HG03064 (cell line): Measurements from ENCODE around the gene SHROOM3.
"Not testable (repeated sequence)": the region's sequence is repeated elsewhere in the genome, so short reads cannot be mapped to it uniquely, and the experiment has no call there.

ENCODE experiments used
- ATAC-seq: cut with Tn5 transposase; IDR thresholded peaks from one replicate; pipeline ENCODE4 v1.9.1; 2021; ENCODE audit warnings: low read depth; ENCODE audit not compliant: unreplicated experiment

The SHROOM3 gene

DNA sequence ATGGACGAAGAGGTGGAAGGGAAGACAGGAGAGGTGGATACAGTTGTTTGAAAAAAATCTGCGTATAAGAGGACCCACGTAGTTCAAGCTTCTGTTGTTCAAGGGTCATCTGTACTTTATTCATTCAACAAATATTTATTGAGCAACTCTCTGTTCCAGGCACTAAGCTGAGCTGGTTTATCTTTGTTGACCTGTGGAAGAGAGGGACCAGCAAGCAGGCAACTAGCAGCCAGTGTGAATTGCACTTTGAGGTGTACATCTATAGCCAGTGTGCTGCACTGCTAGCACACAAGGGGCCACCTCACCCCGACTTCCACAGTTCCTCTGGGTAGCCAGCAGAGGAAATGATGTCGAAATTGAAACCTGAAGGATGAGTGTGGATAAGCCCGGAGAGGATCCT, 271.6 kb downstream of the SHROOM3 start:
- no peak for ATAC-seq

DNA sequence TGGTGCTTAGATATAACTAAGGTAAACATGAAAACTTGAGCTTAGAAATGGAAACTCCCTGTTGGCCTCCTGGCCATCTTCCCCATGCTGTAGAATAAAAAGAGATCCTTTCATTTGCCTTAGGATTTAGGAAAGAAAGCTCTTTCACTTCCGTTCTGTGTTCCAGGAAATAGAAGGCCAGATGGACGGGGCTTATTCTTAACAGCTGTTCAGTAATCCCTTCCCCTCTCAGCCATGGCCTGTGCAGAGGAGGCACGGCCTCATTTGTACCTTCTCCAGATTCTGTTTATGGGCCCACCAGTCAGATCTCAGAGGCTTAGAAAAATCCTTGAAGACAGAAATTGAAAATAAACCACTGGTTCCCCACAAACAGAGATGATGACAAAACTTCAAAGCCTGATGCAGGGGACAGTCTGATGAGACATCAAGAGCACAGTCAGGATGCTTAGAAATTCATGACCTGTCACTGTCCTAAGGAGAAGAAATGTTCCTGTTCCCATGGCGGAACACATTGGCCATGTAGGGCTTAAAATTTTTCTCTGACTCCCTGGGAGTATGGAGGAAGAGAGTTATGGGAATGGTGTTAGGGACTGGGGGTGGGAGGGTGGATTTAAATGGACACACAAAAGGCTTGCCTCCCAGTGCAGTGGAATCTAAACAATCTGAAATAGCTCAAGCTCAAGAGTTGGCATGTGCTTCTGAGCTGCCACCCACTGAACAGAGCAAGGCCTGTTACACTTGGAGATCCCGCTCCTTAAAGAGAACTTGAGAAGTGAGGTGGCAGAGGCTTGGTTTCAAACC, 274.1 kb downstream of the SHROOM3 start:
- ATAC-seq: no peak

DNA sequence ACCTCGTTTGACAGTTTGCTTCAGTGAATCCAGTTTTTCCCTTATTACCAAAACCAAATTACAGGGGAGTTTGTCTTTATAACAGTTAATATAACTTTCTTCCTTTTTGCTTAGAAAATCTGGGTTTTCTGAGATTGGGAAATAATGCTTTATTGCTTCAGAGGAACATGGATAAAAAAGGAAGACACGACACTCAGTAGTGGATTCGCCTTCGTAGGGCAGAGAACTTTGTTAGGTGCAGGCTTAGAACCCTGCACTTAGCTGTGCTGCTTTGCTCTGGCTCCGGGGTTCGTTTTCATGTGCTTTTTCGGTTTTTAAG, 274.7 kb downstream of the SHROOM3 start:
- no peak for ATAC-seq

DNA sequence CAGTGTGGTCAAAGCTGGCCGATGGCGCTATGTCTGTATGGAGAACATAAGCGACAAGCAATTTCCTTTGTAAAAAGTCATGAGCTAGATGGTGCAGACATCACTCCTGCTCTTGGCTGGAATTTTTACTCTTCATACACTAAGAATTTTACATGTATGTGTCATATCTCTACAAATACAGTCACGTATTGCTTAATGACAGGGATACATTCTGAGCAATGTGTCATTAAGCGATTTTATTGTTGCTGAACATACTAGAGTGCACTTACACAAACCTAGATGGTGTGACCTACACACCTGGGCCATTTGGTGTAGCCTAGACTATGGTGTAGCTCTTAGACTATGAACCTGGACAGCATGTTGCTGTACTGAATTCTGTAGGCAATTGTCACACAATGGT, 277.5 kb downstream of the SHROOM3 start:
- ATAC-seq: no peak

DNA sequence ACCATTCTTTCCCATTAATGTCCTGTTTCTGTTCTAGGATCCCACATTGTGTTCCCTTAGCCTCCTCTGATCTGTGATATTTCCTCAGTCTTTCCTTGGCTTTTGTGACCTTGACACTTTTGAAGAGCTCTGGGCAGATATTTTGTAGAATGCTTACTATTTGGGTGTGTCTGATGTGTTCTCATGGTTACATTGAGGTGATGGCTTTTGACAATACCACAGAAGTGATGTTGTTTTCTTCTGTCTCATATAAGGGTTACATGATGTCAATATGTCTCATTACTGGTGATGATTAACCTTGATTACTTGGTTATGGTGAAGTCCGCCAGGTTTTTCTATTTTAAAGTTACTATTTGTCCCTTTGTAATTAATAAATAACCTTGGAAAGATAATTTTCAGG, 279.2 kb downstream of the SHROOM3 start:
- no peak for ATAC-seq

DNA sequence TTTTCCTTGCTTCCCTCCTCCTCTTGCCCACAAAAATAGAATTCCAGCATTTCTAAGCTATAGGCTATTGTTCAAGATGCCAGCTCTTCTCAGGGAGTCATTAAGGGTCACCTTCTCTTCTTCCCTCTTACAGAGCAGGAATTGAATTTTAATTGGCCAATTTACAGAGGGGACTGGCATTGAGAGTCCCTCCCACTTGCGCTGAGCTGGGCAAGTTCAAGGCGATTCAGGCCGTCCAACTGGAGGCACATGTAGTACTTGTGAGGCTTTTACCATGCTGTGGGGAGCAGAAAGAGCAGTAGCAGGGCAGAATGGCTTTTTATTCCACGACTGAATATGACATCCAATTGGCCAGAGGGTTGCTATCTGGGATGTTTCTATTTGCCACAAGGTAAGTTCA, 281.0 kb downstream of the SHROOM3 start:
- ATAC-seq: no peak

DNA sequence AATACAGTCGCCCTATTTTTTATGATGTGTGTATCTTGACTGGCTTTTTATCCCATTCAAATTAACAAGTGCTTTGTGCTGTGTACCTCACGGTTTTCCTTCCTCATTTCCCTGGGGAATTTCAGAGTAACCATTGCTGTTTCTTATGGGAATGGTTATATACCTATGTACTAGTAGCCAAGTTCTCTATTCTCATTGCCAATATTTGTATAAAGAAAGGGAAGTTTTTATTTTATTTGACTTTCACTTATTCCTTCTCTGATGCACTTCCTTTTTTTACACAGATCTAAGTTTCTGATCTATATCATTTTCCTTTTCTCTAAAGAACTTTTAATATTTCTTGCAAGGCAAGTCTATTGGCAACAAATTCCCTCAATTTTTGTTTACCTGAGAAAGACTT, 281.6 kb downstream of the SHROOM3 start:
- no peak for ATAC-seq

DNA sequence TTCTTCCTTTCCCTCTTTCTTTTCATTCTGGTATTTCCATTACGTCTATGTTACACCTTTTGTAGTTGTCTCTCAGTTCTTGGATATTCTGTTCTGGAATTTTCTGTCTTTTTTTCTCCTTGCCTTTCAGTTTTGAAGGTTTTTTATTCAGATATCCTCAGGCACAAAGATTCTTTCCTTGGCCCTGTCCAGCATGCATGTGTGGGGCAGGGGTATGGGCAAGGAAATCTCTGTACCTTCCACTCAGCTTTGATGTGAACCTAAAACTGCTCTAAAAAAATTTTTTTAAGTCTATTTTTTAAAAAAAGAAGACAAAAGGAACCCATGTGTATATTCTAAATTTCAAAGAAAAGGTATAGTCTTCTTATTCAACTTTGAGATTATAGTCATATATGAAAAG, 282.4 kb downstream of the SHROOM3 start:
- ATAC-seq: no peak

DNA sequence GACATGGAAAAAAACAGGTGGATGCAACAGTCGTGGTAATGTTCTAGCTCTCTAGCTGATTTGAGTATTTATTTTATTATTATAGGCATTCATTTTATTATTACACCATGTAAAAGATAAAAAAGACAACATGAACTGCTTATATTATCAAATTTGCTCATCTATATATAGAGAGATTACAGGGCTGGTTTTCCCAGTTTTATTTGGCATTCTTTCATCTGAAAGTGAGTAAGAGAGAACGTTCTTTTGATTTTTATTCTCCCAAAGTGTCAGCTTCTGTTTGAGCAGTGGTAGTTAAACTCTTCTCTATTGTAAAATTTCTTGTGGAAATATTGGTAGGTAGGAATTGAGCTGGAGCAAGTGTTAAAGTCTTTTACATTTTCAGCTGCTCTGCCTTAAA, 283.0 kb downstream of the SHROOM3 start:
- ATAC-seq: no peak

DNA sequence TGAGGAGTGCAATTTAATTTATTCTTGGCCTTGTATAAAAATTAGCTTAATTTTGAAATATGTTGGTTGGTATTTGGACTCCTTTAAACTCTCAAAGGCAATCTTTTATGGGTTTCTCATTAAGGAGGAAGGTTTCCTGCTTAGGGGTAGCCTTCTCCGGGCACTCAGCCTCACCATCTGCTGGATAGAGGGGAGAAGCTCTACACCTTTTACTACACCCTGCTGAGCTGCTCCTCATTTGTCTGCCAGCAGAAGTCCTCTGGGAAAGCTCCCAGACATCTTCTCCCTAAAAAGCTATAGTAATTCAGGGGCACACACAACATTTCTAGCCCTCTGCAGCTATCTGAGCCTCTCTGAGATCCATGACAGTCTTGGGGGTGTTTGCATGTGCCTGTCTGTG, 283.8 kb downstream of the SHROOM3 start:
- ATAC-seq: no peak

DNA sequence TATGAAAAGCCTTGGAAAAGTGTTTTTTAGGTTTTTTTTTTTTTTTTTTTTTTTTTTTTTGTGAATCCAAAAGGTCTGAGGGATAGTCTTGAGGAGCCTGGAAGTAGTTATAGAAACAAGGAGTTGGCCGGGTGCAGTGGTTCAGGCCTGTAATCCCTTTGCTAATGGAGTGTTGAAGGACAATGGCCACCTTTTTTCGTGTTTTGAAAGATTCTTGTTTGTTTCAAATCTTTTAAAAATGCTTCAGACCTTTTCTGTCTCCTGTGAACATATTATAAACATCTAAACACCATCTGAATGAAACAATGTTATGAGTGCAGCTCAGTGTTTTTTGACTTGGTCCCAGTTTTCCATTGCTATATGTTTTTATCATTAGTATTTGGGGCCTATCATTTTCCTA, 285.1 kb downstream of the SHROOM3 start:
- no peak for ATAC-seq

DNA sequence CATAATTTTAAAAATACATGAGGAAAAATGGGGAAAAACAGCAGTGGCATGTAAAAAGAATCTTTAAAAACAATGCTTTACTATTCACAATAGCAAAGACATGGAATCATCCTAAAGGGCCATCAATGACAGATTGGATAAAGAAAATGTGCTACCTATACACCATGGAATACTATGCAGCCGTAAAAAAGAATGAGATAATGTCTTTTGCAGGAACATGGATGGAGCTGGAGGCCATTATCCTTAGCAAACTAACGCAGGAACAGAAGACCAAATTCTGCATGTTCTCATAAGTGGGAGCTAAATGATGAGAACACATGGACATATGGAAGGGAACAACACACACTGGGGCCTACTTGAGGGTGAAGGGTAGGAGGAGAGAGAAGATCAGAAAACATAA, 287.1 kb downstream of the SHROOM3 start:
- not testable (repeated sequence) for ATAC-seq

DNA sequence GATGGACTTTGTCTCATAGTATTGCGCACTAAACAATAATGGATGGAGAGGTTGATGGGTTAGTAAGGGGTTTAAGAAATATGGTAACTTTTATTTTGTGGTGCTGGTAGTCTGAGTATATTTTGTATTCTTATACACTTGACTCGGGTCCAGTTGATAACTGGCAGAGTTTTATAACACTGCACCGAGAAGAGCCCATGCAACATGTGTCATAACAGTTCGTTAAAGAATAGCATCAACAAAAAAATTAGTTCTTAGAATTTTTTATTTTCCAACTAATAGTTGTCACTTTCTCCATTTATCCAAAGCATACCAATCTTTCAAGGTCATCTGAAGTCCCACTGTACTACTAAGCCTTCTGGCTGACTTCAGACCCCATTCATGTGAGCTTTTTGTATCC, 287.8 kb downstream of the SHROOM3 start:
- ATAC-seq: no peak

DNA sequence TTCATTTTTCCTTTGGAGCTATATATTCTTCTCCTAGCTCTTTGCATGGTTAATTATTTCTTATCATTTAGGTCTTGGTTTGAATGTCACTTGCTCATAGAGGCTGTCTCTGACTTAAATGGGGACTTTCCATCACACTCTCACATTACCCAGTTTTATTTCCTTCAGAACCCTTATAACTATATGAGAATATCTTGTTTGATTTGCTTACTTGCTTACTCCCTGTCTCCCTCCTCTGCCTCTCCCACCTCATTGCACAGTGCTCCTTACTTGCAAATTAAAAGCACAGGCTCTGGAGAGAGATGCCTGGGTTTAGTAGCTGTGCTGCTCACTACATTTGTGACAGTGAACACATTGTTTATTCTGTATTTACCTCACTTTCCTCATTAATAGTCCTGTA, 288.3 kb downstream of the SHROOM3 start:
- no peak for ATAC-seq

DNA sequence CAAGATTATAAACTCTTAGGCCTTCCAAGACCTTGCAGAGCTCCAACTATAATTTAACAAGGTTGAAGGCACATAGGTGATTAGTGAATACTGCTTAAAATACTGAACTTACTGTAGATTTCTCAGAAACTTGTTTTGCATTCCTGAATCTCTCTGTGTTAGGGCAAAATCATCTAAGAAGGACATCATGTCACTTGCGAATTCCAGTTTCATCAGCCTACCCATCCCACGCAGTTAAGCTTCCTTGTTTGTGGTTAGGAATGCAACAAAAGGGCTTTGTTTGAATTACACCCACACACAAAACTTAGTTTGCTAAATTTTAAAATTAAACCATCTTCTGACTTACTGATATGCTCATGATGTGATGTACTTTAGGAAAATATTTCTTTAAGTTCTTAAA, 288.9 kb downstream of the SHROOM3 start:
- no peak for ATAC-seq

DNA sequence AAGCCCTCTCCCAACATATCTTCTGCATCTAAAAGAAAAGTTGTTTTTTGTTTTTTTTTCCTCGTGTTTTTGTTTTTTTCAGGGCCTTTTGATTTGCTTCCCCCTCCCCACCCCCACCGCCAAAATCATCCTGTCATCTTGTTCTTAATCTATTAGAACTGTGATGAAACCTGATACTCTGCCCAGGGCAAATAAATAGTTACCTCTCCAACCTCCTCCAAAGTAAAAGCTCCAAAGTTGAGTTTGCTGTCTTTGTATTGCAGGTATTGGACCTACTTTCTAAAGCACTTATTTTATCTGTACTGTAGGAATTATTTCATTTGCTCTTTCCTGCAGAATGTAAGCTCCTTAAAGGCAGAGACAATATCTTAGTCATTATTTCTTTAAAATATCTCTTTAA, 290.0 kb downstream of the SHROOM3 start:
- no peak for ATAC-seq

DNA sequence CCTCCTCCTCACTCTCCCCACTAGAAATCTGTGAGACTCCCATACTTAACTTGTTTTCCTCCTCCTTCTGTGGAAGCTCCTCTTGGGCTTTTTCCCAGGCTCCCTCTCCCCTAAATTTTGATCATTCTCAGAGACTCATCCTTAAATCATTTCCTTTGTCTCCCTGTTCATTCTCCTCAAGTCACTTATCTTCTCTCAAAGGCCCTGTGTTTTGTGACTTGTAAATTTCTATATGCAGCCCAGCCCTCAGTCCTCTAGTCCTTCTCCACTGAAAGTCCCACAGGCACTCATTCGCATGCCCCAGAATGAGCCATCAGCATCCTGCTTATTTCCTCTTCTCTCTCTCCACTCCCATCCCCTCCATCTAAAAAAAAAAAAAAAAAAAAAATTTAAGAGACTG, 291.1 kb downstream of the SHROOM3 start:
- no peak for ATAC-seq

DNA sequence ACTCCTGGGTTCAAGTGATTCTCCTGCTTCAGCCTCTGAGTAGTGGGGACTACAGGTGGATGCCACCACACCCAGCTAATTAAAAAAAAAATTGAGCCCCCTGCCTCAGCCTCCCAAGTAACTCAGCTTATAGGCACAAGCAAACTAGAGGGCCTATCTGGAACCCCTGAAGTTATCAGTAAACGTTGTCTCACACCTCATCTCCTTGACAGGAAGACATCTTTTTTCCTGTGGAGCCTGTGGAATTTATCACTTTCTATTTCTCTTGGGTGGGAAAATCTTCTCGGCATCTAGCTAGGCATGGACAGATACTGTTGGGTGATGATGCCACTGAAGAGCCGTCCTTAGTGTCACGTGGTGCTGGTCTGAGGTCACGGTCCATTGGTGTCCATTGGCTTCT, 291.6 kb downstream of the SHROOM3 start:
- no peak for ATAC-seq

DNA sequence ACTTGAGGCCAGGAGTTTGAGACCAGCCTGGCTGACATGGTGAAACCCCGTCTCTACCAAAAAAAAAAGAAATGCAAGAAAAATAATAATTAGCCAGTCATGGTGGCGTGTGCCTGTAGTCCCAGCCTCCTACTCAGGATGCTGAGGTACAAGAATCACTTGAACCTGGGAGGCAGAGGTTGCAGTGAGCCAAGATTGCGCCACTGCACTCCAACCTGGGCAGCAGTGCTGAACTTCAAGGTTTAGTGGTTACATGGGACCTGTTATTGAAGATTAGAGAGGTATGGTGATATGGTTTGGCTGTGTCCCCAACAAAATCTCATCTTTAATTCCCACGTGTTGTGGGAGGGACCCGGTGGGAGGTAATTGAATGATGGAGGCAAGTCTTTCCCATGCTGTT, 292.9 kb downstream of the SHROOM3 start:
- not testable (repeated sequence) for ATAC-seq

DNA sequence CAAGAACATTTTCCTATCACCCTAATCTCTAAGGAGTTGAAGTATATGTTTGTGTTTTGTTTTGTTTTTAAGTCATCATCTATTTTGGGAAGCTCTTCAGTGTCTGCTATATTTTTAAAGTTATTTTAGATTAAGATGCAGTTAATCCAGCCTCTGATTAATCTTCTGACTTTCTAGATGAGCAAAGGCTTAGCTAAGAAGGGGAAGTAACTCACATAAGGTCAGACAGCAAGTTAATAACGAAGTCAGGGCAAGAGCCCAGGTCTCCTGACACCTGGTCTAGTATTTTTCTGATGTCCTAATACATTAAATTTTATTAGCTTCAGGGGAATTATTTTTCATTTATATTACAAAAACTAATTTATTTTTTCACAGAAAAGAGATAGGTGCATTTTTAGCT, 294.4 kb downstream of the SHROOM3 start:
- ATAC-seq: no peak

DNA sequence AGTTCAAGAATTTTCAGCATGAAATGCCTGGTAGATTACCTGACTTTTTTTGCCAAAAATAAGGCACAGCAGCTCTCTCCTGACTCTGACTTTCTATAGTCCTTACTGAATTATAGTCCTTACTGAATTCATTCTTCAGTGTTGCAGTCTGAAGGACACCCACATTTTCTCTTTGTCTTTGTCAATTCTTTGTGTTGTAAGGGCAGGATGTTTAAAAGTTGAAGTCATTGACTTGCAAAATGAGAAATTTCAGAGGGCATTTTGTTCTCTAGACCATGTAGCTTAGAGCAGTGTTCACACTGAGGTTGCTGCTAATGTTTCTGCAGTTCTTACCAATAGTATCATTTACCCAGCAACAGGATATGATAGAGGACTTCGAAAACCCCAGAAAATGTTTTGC, 295.0 kb downstream of the SHROOM3 start:
- ATAC-seq: no peak

DNA sequence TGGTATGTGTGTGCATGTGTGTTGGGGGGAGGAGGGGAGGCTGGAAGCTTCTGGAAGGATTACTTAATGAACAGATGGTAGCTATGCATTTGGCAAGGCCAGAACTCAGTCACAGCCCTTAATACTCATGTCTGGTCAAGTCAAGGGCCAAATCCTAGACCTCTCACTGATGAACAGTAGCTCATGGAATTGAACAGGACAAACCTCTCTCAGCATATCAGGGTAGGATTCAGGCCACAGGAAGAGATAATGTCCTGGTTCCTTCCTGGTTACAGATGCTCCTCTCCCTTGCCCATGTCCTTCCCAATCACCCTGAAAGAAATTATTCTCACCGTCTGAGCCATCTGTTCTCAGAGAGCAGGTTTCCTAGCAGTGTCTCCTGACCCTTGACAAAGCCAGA, 297.2 kb downstream of the SHROOM3 start:
- no peak for ATAC-seq
